NCI-H1092 (cell line): ENCODE data around the gene SAP30.
A peak's percentile ranks its signal among the peaks of the same experiment; 100 is the strongest.

Source experiments
- DNase-seq: peaks from one replicate; lab custom pipeline; 2025; lab: John Stamatoyannopoulos, UW

Gene SAP30

GRCh38 chr4:173367285-173367684 is 3.5 kb upstream of the SAP30 start:
- no peak for DNase-seq

DNA sequence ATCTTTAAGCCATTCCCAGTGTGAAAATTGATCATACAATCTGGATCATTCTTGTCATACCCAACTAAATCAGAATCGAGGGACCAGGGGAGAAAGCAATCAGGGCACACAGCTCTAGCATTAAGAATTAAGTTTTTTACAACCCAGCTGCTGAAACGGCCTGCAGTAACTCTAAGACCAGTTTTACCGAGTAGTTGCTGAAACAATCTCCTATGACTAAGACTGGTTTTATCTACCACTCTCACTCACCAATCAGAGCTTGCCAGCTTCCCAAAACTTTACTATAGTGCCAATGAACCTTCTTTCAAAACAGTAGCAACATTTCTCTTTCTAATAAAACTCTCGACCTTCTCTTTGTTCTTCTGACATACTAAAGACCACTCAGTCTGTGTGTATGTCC is 2.8 kb upstream of the SAP30 start:
- no peak for DNase-seq

DNA sequence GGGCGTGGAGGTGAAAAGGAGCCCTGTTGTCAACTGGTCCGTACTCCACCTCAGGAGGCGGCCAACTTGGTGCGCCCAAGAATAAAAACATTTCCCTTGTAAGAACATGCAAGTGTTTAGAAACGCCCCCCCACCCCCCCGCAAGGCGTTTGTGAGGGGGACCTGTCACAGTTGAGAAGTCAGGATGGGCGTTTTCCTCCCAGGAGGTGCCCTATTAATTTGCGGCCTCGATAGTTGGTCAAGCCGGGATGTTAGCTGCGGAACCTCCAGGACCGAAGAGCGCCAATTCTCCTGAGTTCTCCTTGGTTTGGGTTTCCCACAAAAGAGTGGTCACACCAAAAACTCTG is 651 bp upstream of the SAP30 start:
- DNase-seq = no peak

DNA sequence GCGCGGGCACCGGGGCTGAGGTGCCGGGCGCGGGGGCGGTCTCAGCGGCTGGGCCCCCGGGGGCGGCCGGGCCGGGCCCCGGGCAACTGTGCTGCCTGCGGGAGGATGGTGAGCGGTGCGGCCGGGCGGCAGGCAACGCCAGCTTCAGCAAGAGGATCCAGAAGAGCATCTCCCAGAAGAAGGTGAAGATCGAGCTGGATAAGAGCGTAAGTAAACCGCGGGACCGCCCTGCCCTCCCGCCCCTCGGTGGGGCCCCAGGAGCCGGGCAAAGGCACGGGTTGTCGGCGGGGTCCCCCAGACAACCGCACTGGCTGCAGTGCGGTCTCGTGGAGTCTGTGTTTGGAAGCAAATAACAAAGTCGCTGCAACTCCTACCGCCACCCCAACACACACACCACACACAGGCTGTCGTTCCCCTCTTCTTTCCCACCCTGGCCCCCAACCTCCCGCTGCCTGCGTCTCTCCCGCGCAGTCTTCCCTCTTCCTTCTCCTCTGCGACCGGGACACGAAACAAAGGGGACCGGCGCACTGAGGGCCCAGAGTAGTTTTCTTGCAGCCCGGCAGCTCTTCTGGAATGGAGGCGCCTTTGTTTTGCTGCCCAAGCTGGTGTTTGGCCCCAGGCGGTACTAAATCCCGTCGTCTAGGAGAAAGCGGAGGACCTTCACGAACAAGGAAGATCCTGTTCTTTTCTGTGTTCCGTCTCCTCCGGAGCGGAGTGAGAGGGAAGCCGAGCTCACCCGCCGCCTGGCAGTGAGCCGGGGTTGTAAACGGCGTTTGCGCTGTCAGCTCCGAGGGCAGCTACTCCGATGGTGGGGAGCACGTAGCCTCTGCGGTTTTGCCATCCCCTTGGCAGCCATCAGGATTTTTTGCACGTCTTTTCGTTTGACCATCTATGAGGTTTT is 788 bp downstream of the SAP30 start:
- peak; percentile 74 for DNase-seq

GRCh38 chr4:173374588-173374987 is 3.8 kb downstream of the SAP30 start:
- no peak for DNase-seq

DNA sequence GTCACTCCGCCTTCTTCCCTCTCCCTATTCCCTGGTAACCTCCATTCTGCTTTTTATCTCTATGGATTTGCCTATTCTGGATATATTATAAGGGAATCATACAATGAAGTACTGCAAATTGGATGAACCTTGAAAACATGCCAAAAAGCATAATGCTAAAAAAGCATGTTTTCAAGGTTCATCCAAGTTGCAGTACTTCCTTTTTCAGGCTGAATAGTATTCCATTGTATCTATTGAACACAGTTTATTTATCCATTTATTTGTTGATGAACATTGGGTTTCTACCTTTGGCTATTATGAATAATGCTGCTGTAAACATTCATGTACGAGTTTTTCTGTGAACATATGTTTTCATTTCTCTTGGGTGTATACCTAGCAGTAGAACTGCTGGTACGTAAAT is 9.2 kb downstream of the SAP30 start:
- no peak for DNase-seq

DNA sequence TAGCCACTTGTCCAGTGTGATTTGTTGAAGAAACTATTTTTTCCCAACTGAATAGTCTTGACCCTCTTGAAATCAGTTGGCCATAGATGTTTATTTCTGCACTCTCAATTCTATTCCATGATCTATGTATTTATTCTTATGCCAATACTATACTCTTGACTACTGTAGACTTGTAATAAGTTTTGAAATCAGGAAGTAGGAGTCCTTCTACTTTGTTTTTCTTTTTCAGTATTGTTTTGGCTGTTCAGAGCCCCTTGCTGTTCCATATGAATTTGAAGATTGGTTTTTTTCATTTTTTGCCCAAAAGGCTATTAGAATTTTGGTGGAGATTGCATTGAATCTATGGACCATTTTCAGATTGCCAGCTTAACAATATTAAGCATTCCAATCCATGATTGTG is 10.2 kb downstream of the SAP30 start:
- no peak for DNase-seq

DNA sequence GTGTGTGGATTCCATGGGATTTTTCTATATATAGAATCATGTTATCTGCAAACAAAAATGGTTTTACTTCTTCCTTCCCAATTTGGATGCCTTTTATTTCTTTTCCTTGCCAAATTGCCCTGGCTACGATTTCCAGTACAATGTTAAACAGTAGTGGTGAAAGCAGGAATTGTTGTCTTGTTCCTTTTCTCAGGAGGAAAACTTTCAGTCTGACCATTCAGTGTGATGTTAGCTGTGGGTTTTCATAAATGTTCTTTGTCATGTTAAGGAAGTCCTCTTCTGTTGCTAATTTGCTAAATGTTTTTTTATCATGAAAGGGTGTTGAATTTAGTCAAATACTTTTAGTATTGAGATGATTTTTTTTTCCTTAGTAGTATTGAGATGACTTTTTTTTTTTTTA is 10.9 kb downstream of the SAP30 start:
- DNase-seq = no peak

- no peak for DNase-seq
These were observed 11.6 kb downstream of the SAP30 start for GRCh38 chr4:173382349-173382748.

GRCh38 chr4:173386751-173387150 is 16.0 kb downstream of the SAP30 start:
- DNase-seq = no peak

- no peak for DNase-seq
These were observed 20.9 kb downstream of the SAP30 start for GRCh38 chr4:173391701-173392100.

DNA sequence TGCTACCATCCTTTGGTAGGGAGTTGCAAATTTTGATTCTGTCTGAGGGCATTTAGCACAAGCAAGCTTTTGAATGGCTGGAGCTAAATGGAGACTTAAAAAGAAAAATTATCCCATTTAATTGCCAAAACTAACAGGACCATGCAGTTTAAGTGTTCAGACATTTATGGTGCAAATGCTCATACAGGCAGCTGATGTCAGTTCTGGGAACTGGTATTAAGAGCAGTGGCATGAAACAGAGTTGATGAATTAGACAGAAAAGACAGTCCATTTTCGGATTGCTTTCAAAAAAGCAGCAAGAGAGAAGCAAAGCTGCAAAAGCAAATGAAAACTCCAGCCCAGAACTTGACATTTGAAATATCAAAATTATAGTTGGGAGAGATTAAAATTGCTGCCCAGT is 26.9 kb downstream of the SAP30 start:
- DNase-seq = no peak

DNA sequence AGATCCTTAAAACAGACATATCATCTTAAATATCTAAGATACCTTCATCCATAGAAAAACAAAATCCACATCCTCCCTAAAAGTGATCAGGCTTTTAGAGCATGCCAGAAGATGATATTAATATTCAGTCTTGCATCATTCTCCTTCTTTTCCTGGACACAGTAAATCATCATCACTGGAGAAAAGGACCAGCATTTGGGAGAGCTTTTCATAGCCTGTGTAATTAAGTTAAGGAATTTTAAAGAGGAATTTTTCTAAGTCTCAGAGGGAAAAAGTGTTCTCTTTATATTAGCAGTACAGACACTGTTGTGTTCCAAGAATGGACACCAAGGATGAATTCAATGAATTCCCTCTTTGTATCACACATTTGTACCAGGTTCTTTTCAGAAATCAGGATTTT is 27.5 kb downstream of the SAP30 start:
- no peak for DNase-seq

DNA sequence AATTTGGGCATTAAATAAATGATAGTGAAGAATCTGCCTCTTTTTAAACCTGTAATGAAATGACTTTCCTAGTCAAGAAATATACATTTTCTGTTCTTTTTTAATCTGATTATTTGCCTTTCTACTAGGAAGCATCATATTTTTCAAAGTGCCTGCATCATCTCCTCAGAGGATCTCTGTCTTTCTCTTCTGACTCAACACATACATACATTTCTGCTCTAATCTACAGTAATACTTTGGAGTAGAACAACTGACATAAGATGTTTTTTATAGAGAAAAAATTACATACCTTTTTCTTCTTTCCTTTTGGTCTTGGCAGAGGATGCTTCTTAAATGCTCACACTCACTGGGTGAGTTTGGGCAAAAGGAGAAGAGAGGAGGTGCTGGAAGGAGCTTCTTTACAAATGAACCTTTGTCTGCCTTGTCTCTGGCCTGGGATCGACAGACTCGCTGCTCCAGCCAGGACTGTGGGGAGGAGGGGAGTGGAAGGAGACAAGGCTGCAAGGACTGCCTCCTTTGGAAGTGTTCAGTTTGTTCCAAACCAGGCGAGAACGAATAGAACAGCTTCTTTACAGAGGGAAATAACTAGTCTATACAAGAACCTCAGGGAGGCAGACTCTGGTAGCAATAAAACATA is 28.1 kb downstream of the SAP30 start, which contains the start of gene SCRG1:
Gene SCRG1 (minus strand): TSS at position 338 of the 637 bp plus-strand sequence. CDS start 7,702 bp downstream, outside the sequence.
- no peak for DNase-seq

GRCh38 chr4:173401063-173401462 is 30.3 kb downstream of the SAP30 start:
- no peak for DNase-seq

- no peak for DNase-seq
These were observed 32.3 kb downstream of the SAP30 start for GRCh38 chr4:173403051-173403450.

DNA sequence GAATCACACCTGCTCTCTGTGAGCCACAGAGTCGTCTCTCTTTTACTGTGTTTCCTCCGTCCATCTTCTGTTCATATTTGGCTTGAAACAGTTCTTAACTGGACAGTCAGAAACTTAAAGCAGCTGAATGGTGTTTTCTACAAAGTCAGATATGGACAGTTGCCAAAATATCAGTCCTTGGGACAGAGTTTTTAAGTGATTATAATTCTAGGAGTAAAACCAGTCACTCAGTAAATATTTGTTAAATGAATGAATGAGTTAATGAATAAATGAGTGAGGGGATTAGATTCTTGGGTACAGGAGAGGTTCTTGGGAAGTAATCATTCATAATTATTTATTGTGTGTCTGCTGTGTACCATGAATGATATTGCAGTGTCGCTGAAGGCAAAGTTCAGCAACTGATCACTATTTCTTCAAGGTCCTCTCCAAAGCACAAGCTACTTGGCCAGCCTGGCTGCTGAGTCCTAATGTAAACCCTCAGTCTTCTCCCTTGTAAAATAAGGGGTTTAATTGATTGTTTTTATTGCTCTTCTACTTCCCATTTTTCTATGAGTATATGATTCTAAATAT is 33.6 kb downstream of the SAP30 start:
- DNase-seq = no peak

DNA sequence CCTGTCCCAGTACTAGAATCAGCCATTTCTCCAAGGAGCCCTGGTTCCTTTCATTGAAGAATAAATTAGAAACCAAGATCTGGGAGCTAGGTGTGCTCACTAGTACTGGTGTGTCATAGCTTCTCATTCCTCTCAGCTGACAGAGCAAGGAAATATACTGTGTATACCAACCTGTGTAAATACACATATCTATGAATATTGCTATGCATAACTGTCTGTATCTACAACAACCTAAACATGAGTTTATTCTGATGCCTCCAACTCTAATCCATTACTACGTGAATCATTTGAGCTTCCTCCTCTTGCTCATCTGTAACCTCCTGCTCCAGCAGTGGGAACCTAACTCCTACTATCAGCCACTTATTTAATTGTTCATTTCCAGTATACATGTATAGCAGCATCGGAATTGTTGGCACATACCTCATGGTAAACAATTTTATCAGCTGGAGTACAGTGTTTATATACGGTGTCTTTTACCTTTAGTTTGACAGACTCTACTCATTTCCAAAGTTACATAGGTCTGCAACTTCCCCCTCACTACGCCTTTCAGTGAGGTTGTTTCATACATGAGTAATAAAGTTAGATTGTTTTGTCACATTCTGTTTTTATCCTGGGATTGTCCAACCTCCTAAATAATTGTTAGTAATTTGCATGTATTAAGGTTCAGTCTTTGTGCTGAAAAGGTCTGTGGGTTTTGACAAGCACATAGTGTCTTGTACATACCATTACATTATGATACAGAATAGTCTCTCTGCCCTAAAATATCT is 35.3 kb downstream of the SAP30 start:
- DNase-seq = no peak

GRCh38 chr4:173410079-173410478 is 39.3 kb downstream of the SAP30 start:
- no peak for DNase-seq

GRCh38 chr4:173411106-173411693 is 40.4 kb downstream of the SAP30 start:
- DNase-seq = no peak

DNA sequence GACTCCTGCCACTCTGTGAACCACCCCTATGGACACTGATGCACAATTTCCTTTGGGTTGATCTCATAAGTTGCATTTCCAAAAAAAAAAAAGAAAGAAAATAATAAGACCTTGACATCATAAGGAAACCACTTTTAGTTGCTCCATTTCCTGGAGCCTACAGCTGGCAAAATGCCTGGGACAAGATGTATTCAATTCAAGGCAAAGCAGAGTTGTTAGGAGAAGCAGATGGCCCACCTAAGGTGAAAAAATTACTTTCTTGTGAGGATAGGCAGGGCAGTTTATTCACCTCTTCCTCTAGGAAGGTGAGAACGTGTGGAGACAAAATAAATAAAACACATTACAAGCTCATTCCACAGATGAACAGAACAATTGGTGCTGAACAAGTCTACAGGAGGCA is 42.3 kb downstream of the SAP30 start:
- no peak for DNase-seq

DNA sequence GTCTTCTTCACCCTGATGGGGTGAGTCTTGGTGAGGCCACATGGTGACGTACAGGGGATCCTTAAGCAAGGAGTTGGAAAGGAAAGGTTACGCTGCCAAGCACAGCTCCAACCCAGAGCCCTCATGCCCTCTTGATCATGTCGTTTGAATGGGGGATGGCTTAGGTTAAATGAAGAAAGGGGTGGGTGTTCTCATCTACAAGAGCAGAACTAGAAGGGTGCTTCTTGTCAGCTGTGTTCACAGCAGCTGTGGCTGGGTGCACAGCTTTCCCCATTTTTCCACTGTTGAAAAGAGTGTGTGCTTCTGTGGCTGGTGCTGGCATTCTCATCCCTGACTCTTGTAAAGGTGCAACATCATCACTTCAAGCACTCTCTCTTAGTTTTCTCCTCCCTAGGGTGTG is 43.7 kb downstream of the SAP30 start:
- DNase-seq = no peak
